Endodermal cell (in vitro differentiated cells): ENCODE results near the gene KCNQ1. TPM values are rescaled to one million over a fixed set of nuclear protein-coding genes. Genes with fewer than 3 reads are reported as not detected.

Experiments
- DNase-seq: peaks from one replicate; pipeline ENCODE4 v3.0.0-alpha.2; 2017
- H3K27ac ChIP-seq: 2 replicates; pipeline ENCODE4 v1.5.1; 2013; ENCODE audit warnings: mild to moderate bottlenecking, low read depth, low read length, moderate library complexity
- H3K27me3 ChIP-seq: 2 replicates; pipeline ENCODE4 v1.6.1; 2013; ENCODE audit warnings: mild to moderate bottlenecking, low read length, moderate library complexity; ENCODE audit not compliant: insufficient read depth, control insufficient read depth, poor library complexity, severe bottlenecking
- H3K36me3 ChIP-seq: 2 replicates; pipeline ENCODE4 v1.7.0; 2013; ENCODE audit warnings: mild to moderate bottlenecking, low read length, moderate library complexity; ENCODE audit not compliant: control insufficient read depth, insufficient read depth
- H3K4me1 ChIP-seq: one replicate; pipeline ENCODE4 v1.7.0; 2013; ENCODE audit warnings: low read length; ENCODE audit not compliant: control insufficient read depth, insufficient read depth
- H3K4me3 ChIP-seq: 2 replicates; pipeline ENCODE4 v1.5.1; 2013; ENCODE audit warnings: mild to moderate bottlenecking, low read length, moderate library complexity
- H3K9ac ChIP-seq: 2 replicates; pipeline ENCODE4 v1.6.1; 2013; ENCODE audit warnings: mild to moderate bottlenecking, low read length, moderate library complexity; ENCODE audit not compliant: poor library complexity, severe bottlenecking; ENCODE audit errors: extremely low read depth
- H3K9me3 ChIP-seq: 2 replicates; pipeline ENCODE4 v1.6.1; 2013; ENCODE audit warnings: mild to moderate bottlenecking, low read length, moderate library complexity; ENCODE audit not compliant: control insufficient read depth
- H3K27ac Mint-ChIP-seq: 2 replicates; pipeline ENCODE4 v1.8.0; 2020; ENCODE audit warnings: mixed read lengths
- H3K27me3 Mint-ChIP-seq: 2 replicates; pipeline ENCODE4 v1.8.0; 2021; ENCODE audit warnings: mild to moderate bottlenecking, mixed read lengths; ENCODE audit not compliant: insufficient read depth
- H3K36me3 Mint-ChIP-seq: 2 replicates; pipeline ENCODE4 v1.8.0; 2020; ENCODE audit warnings: low read depth, mixed read lengths
- H3K4me1 Mint-ChIP-seq: 2 replicates; pipeline ENCODE4 v1.8.0; 2020; ENCODE audit warnings: mixed read lengths
- H3K4me3 Mint-ChIP-seq: 2 replicates; pipeline ENCODE4 v1.8.0; 2020; ENCODE audit warnings: mild to moderate bottlenecking, moderate library complexity, mixed read lengths
- H3K9me3 Mint-ChIP-seq: 2 replicates; pipeline ENCODE4 v1.8.0; 2020; ENCODE audit warnings: mild to moderate bottlenecking, mixed read lengths
- WGBS, 2 experiments: methylation state at CpG; one replicate each; pipeline versions ENCODE4 v1.1.5 to v1.1.7; 2013; ENCODE audit warnings: missing lambda C conversion rate in 2 of 2, mixed read lengths in 1 of 2; ENCODE audit not compliant: insufficient coverage in 1 of 2, insufficient read length in 1 of 2; 5-methylcytosine and 5-hydroxymethylcytosine counted together
- total RNA-seq, 2 donors: library from RNA; stranded (reverse); fragmentation: NEBNext Ultra II Directional in 1 of 2; extraction: Animal tissue kit (Norgen Biotek cat#: 25700) in 1 of 2; gene quantifications; 2 replicates in 1 of 2; 3 replicates in 1 of 2; pipeline ENCODE4 v1.2.1, GENCODE V29; 2021
- TF ChIP-seq, protein P1 (sequence below): fragments of 200-600 bp; sonication (generic); conservative IDR thresholded peaks from 2 replicates; pipeline ENCODE4 v1.5.0; 2021; ENCODE audit warnings: antibody characterized with exemption, mild to moderate bottlenecking

The KCNQ1 gene
- total RNA-seq, 2 donors from 2014 or later, result 1.8 to 3.5 TPM

DNA sequence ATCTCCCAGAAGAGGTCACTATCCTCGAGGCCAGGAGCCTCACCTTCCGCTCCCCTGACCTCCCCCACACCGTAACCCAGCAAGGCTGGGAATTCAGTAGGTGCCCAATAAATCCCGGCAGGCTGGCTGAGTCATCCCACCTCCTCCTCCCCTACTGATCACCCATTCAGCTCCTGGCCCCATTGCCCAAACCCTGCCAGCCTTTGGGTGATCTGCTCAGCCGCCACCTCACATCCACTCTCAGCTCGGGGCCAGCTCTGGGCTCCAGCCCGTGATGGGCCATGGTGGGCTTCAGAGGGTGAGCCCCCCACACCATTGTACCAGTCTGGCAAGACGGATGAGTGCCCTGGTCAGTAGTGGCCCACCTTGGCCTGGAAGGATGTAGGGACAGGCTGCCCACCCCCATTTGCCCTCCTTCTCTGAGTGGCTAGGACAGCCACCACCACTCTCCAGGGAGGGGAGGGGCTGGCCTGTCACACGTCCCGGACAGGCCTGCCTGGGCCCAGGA lies 8.7 kb upstream of the KCNQ1 start:
- no peak overlapping the region for H3K27ac Mint-ChIP-seq
- H3K4me1 Mint-ChIP-seq, result no peaks in the 10 kb centered on the region
- H3K4me1 ChIP-seq, result no peaks in the 10 kb centered on the region
- H3K27me3 Mint-ChIP-seq, result peaks cover 50% of the 10 kb centered on the region
- no peaks in the 10 kb centered on the region for H3K36me3 Mint-ChIP-seq
- no peaks in the 10 kb centered on the region for H3K36me3 ChIP-seq
- DNase-seq, result no peak
- H3K4me3 Mint-ChIP-seq, result no peak overlapping the region
- H3K9ac ChIP-seq, result no peak overlapping the region
- H3K9me3 ChIP-seq, result no peaks in the 10 kb centered on the region
- TF ChIP-seq, protein P1, sequence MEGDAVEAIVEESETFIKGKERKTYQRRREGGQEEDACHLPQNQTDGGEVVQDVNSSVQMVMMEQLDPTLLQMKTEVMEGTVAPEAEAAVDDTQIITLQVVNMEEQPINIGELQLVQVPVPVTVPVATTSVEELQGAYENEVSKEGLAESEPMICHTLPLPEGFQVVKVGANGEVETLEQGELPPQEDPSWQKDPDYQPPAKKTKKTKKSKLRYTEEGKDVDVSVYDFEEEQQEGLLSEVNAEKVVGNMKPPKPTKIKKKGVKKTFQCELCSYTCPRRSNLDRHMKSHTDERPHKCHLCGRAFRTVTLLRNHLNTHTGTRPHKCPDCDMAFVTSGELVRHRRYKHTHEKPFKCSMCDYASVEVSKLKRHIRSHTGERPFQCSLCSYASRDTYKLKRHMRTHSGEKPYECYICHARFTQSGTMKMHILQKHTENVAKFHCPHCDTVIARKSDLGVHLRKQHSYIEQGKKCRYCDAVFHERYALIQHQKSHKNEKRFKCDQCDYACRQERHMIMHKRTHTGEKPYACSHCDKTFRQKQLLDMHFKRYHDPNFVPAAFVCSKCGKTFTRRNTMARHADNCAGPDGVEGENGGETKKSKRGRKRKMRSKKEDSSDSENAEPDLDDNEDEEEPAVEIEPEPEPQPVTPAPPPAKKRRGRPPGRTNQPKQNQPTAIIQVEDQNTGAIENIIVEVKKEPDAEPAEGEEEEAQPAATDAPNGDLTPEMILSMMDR, result no peak
- no peak overlapping the region for H3K27ac ChIP-seq
- H3K4me3 ChIP-seq, result no peak overlapping the region
- WGBS, 2 experiments, result 83 to 85% methylated on average over 2 to 10 of the region's 10 CpGs
- peaks cover 52% of the 10 kb centered on the region for H3K27me3 ChIP-seq
- no peaks in the 10 kb centered on the region for H3K9me3 Mint-ChIP-seq

GRCh38 chr11:2436521-2437031 lies 8.2 kb upstream of the KCNQ1 start:
- 94% methylated on average over 8 to 12 of the region's 13 CpGs for WGBS, 2 experiments
- no peak overlapping the region for H3K27ac Mint-ChIP-seq
- peaks cover 57% of the 10 kb centered on the region for H3K27me3 ChIP-seq
- no peak overlapping the region for H3K27ac ChIP-seq
- H3K36me3 ChIP-seq, result no peaks in the 10 kb centered on the region
- H3K4me3 ChIP-seq, result no peak overlapping the region
- H3K4me3 Mint-ChIP-seq, result no peak overlapping the region
- no peaks in the 10 kb centered on the region for H3K36me3 Mint-ChIP-seq
- no peaks in the 10 kb centered on the region for H3K9me3 Mint-ChIP-seq
- no peaks in the 10 kb centered on the region for H3K4me1 Mint-ChIP-seq
- no peaks in the 10 kb centered on the region for H3K4me1 ChIP-seq
- H3K9me3 ChIP-seq, result no peaks in the 10 kb centered on the region
- DNase-seq, result no peak
- H3K9ac ChIP-seq, result no peak overlapping the region
- peaks cover 51% of the 10 kb centered on the region for H3K27me3 Mint-ChIP-seq
- TF ChIP-seq, protein P1, result no peak

- Mint-ChIP-seq H3K27ac (no peak overlapping the region), H3K27me3 (peaks cover 58% of the 10 kb centered on the region), H3K4me3 (no peak overlapping the region), H3K4me1 (no peaks in the 10 kb centered on the region), H3K9me3 (no peaks in the 10 kb centered on the region), H3K36me3 (no peaks in the 10 kb centered on the region)
- DNase-seq, result no peak
- no peak overlapping the region for H3K27ac ChIP-seq
- no peaks in the 10 kb centered on the region for H3K9me3 ChIP-seq
- TF ChIP-seq, protein P1, result no peak
- H3K4me3 ChIP-seq, result no peak overlapping the region
- WGBS, 2 experiments, result 84% methylated on average over 3 of the region's 4 CpGs; no CpG with 5 or more reads in 1 of the 2 experiments
- H3K4me1 ChIP-seq, result no peaks in the 10 kb centered on the region
- H3K27me3 ChIP-seq, result peaks cover 67% of the 10 kb centered on the region
- H3K36me3 ChIP-seq, result no peaks in the 10 kb centered on the region
- no peak overlapping the region for H3K9ac ChIP-seq
Measured at GRCh38 chr11:2437516-2437915, 7.3 kb upstream of the KCNQ1 start.
